Glutamatergic neuron (in vitro differentiated cells): Measurements from ENCODE around the gene GPR15. TPM values are rescaled to one million over a fixed set of nuclear protein-coding genes. Genes with fewer than 3 reads are reported as not detected.

Experiments
- DNase-seq: peaks from one replicate; pipeline ENCODE4 v3.0.0; 2022
- H3K27ac Mint-ChIP-seq: one replicate; pipeline ENCODE4 v1.8.0; 2020; ENCODE audit warnings: mild to moderate bottlenecking, mixed read lengths, inconsistent platforms; ENCODE audit not compliant: unreplicated experiment
- H3K27me3 Mint-ChIP-seq: one replicate; pipeline ENCODE4 v1.8.0; 2020; ENCODE audit warnings: mild to moderate bottlenecking, moderate library complexity, mixed read lengths, inconsistent platforms; ENCODE audit not compliant: unreplicated experiment
- H3K36me3 Mint-ChIP-seq: one replicate; pipeline ENCODE4 v1.8.0; 2020; ENCODE audit warnings: mild to moderate bottlenecking, mixed read lengths, inconsistent platforms; ENCODE audit not compliant: unreplicated experiment
- H3K4me1 Mint-ChIP-seq: one replicate; pipeline ENCODE4 v1.8.0; 2020; ENCODE audit warnings: mild to moderate bottlenecking, low read depth, mixed read lengths, inconsistent platforms; ENCODE audit not compliant: unreplicated experiment
- H3K4me3 Mint-ChIP-seq: one replicate; pipeline ENCODE4 v1.8.0; 2020; ENCODE audit warnings: mild to moderate bottlenecking, mixed read lengths, inconsistent platforms; ENCODE audit not compliant: unreplicated experiment
- H3K9me3 Mint-ChIP-seq: one replicate; pipeline ENCODE4 v1.8.0; 2020; ENCODE audit warnings: mild to moderate bottlenecking, moderate library complexity, mixed read lengths, inconsistent platforms; ENCODE audit not compliant: unreplicated experiment
- CTCF ChIP-seq: fragments of 200-600 bp; sonication (generic); IDR thresholded peaks from one replicate; pipeline ENCODE4 v1.5.0; 2021; ENCODE audit not compliant: partially characterized antibody, unreplicated experiment
- total RNA-seq: library from RNA; stranded (reverse); fragmentation: NEBNext Ultra II Directional; extraction: Animal tissue kit (Norgen Biotek cat#: 25700); gene quantifications from one replicate; pipeline ENCODE4 v1.2.1, GENCODE V29; 2021; ENCODE audit not compliant: unreplicated experiment

The GPR15 gene
- total RNA-seq, 1 donor from 2014 or later, result not detected

DNA sequence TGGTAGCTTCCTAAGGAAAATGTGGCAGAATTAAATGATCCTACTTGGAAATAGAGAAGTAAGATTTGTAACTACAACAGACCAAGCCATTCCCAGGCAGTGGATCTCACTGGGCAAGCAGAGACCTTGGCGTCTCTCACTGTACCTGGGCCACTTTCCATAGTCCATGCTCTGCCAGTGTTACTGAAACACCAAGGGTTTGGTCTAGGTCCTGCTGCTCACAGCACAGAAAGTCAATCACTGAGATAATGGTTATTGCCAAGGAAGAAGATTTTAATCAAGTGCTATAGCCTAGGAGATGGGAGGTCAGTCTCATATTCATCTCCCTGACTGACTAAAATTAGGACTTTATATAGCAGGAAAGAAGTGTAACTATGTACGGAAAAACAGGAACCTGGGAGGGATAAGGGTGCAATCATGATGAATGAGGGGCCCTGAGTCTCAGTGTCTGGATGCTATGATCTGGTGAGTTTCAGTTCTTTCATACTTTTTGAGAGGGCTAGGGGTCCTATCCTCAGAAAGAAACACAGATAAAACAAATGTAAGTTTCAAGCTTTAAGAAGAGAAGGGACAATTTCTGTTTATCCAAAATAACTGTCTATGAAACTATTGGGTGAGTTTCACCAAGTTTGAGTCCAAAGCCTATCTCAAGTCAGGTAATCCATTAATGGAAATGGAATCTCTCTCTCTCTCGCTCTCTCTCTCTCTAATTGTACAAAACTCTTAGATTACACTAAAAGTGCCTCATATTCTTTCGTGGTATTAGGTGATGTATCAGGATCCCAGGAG lies 20.6 kb downstream of the GPR15 start:
- peaks cover 3% of the 10 kb centered on the region for H3K9me3 Mint-ChIP-seq
- no peak overlapping the region for H3K27ac Mint-ChIP-seq
- no peak for TF ChIP-seq CTCF
- no peak overlapping the region for H3K4me3 Mint-ChIP-seq
- no peaks in the 10 kb centered on the region for H3K27me3 Mint-ChIP-seq
- H3K36me3 Mint-ChIP-seq, result no peaks in the 10 kb centered on the region
- no peaks in the 10 kb centered on the region for H3K4me1 Mint-ChIP-seq
- DNase-seq, result no peak

GRCh38 chr3:98553021-98553563 lies 21.3 kb downstream of the GPR15 start:
- TF ChIP-seq CTCF, result no peak
- Mint-ChIP-seq H3K27ac (no peak overlapping the region), H3K27me3 (no peaks in the 10 kb centered on the region), H3K36me3 (no peaks in the 10 kb centered on the region), H3K4me3 (no peak overlapping the region), H3K4me1 (no peaks in the 10 kb centered on the region), H3K9me3 (peaks cover 3% of the 10 kb centered on the region)
- no peak for DNase-seq

GRCh38 chr3:98553753-98554152 lies 22.0 kb downstream of the GPR15 start:
- Mint-ChIP-seq H3K36me3 (no peaks in the 10 kb centered on the region), H3K4me3 (no peak overlapping the region), H3K4me1 (no peaks in the 10 kb centered on the region), H3K27me3 (no peaks in the 10 kb centered on the region), H3K9me3 (peaks cover 3% of the 10 kb centered on the region), H3K27ac (no peak overlapping the region)
- TF ChIP-seq CTCF, result no peak
- no peak for DNase-seq

- Mint-ChIP-seq H3K4me3 (no peak overlapping the region), H3K27ac (no peak overlapping the region), H3K4me1 (no peaks in the 10 kb centered on the region), H3K9me3 (peaks cover 3% of the 10 kb centered on the region), H3K36me3 (no peaks in the 10 kb centered on the region), H3K27me3 (no peaks in the 10 kb centered on the region)
- no peak for DNase-seq
- no peak for TF ChIP-seq CTCF
Measured at GRCh38 chr3:98554580-98554979, 22.8 kb downstream of the GPR15 start.

- Mint-ChIP-seq H3K27me3 (no peaks in the 10 kb centered on the region), H3K36me3 (no peaks in the 10 kb centered on the region), H3K9me3 (peaks cover 3% of the 10 kb centered on the region), H3K27ac (no peak overlapping the region), H3K4me1 (no peaks in the 10 kb centered on the region), H3K4me3 (no peak overlapping the region)
- no peak for DNase-seq
- TF ChIP-seq CTCF, result no peak
Measured at GRCh38 chr3:98555025-98555379, 23.2 kb downstream of the GPR15 start.
